Activated naive CD8-positive, alpha-beta T cell treated with anti-CD3 and anti-CD28 coated beads, Interleukin-2, amount 50 U/mL, for 24 hours (primary cell): Measurements from ENCODE around the gene PARP14.
"Not testable (repeated sequence)": the region's sequence is repeated elsewhere in the genome, so short reads cannot be mapped to it uniquely, and the experiment has no call there.

Experiments used
- ATAC-seq: fragments of 150-1000 bp; cut with Tn5 transposase; one replicate; pipeline ENCODE4 v1.10.0; 2021
- DNase-seq: peaks from one replicate; pipeline ENCODE4 v3.0.0; 2021
- H3K27ac Mint-ChIP-seq: one replicate; pipeline ENCODE4 v1.8.0; 2021; ENCODE audit warnings: mild to moderate bottlenecking, mixed read lengths
- H3K27me3 Mint-ChIP-seq: one replicate; pipeline ENCODE4 v1.8.0; 2021; ENCODE audit warnings: mixed read lengths
- H3K36me3 Mint-ChIP-seq: one replicate; pipeline ENCODE4 v1.8.0; 2021; ENCODE audit warnings: low read depth, mixed read lengths
- H3K4me1 Mint-ChIP-seq: one replicate; pipeline ENCODE4 v1.8.0; 2021; ENCODE audit warnings: mixed read lengths
- H3K4me3 Mint-ChIP-seq: one replicate; pipeline ENCODE4 v1.8.0; 2021; ENCODE audit warnings: mild to moderate bottlenecking, moderate library complexity, mixed read lengths
- H3K9me3 Mint-ChIP-seq: one replicate; pipeline ENCODE4 v1.8.0; 2021; ENCODE audit warnings: mixed read lengths

Gene PARP14

DNA sequence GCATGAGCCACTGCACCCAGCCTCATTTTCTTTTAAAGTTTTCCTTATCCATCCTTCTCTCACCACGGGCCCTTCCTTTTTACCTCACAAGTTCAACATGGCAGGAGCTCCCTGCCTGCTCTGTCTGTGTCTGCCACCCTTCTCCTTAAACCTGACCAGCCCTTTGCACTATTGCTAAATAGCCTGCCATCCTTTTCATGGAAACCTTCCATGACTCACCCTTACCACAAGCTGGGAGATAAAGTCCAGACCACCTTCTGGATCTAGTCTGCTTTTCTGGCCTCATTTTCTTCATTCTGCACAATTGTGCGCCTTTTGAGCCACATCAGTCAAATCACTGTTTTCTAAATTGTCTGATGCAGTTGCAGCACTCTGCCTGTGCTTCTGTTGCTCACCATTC, 8.9 kb downstream of the PARP14 start:
- DNase-seq: no peak
- H3K36me3 Mint-ChIP-seq: peaks cover 59% of the 10 kb centered on the region
- H3K27me3 Mint-ChIP-seq: no peaks in the 10 kb centered on the region
- ATAC-seq: no peak
- no peaks in the 10 kb centered on the region for H3K9me3 Mint-ChIP-seq
- H3K4me1 Mint-ChIP-seq: peaks cover 17% of the 10 kb centered on the region
- H3K27ac Mint-ChIP-seq: peak overlapping the region; percentile 36
- no peak overlapping the region for H3K4me3 Mint-ChIP-seq

DNA sequence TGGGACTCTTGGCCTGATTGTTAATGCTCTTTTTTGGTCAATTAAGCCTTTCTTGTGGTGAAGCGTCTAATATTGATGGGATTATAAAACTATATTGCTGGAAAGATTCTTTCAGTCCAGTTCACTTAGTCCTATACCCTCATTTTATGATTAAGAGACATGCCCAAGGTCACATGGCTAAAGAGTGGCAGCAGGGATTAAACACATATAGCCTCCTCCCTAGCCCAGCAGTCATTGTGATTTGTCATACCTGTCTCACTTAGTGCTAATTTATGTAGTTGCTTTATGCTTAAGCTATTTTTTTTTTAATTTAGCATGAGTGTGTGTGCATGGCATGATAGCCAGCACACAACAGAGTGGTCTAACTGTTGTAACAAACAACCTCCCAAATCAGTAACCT, 9.5 kb downstream of the PARP14 start:
- DNase-seq: no peak
- peaks cover 22% of the 10 kb centered on the region for H3K4me1 Mint-ChIP-seq
- no peak overlapping the region for H3K4me3 Mint-ChIP-seq
- peak overlapping the region; percentile 36 for H3K27ac Mint-ChIP-seq
- no peaks in the 10 kb centered on the region for H3K27me3 Mint-ChIP-seq
- H3K36me3 Mint-ChIP-seq: peaks cover 62% of the 10 kb centered on the region
- ATAC-seq: no peak
- H3K9me3 Mint-ChIP-seq: no peaks in the 10 kb centered on the region

DNA sequence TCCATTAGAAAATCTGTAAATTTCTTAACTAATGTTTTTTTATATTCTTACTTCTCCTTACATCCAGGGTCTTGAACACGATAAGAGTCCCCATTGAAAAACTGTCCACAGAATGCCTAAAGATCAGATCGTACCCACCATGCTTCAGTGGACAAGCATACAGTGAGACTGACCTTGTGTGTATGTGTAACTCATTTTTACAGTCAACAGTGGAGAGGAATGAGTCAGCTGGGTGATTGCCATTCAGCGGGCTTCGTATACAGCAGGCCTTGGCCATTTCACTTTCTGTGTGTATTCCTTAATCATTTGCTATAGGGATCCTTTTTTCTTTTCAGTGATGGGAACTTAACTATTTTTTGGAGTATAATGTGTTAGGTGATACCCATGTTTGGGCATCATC, 10.6 kb downstream of the PARP14 start:
- peaks cover 69% of the 10 kb centered on the region for H3K36me3 Mint-ChIP-seq
- no peaks in the 10 kb centered on the region for H3K9me3 Mint-ChIP-seq
- no peak for ATAC-seq
- H3K4me3 Mint-ChIP-seq: no peak overlapping the region
- peaks cover 23% of the 10 kb centered on the region for H3K4me1 Mint-ChIP-seq
- H3K27me3 Mint-ChIP-seq: no peaks in the 10 kb centered on the region
- DNase-seq: no peak
- no peak overlapping the region for H3K27ac Mint-ChIP-seq

DNA sequence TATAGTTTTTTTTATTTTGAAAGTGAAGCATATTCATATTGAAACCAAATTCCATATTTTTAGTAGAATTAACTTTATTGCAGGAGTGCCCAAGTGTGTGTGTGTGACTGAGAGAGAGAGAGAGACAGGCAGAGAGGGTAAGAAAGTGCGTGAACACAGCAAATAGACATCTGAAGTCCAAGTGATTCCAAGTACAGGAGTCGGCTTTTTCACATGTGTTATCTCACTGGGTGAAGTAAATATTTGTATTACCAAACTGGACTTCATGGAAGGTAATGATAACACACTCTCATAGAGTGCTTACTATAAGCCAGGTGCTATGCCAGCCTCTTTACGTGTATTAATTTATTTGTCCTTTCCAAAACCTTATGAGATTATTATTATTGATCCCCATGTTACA, 12.0 kb downstream of the PARP14 start:
- Mint-ChIP-seq H3K4me1 (peaks cover 19% of the 10 kb centered on the region), H3K36me3 (peaks cover 65% of the 10 kb centered on the region), H3K27ac (no peak overlapping the region), H3K9me3 (no peaks in the 10 kb centered on the region), H3K4me3 (no peak overlapping the region), H3K27me3 (no peaks in the 10 kb centered on the region)
- ATAC-seq (no peak), DNase-seq (no peak)

DNA sequence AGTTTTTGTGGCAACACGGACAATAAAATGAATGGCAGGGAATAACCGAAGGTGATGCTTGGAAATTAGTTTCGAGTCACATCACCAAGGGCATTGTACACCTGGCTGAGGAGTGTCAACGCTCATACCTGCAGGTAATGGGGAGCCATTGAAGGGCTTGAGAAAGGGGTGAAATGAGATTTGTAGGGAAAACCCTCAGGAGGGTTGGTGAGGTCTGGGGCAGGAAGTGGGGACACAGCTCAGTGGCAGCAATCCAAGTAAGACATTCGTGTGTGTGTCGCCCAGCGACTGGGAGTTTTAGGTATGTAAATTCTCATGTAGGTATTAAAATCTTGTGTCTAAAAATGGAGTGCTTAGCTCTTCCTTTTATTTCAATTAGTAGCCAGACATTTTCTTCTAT, 14.3 kb downstream of the PARP14 start:
- peaks cover 17% of the 10 kb centered on the region for H3K4me1 Mint-ChIP-seq
- ATAC-seq: no peak
- H3K9me3 Mint-ChIP-seq: no peaks in the 10 kb centered on the region
- H3K36me3 Mint-ChIP-seq: peaks cover 75% of the 10 kb centered on the region
- no peak overlapping the region for H3K4me3 Mint-ChIP-seq
- peak overlapping the region; percentile 68 for H3K27ac Mint-ChIP-seq
- no peaks in the 10 kb centered on the region for H3K27me3 Mint-ChIP-seq
- no peak for DNase-seq

DNA sequence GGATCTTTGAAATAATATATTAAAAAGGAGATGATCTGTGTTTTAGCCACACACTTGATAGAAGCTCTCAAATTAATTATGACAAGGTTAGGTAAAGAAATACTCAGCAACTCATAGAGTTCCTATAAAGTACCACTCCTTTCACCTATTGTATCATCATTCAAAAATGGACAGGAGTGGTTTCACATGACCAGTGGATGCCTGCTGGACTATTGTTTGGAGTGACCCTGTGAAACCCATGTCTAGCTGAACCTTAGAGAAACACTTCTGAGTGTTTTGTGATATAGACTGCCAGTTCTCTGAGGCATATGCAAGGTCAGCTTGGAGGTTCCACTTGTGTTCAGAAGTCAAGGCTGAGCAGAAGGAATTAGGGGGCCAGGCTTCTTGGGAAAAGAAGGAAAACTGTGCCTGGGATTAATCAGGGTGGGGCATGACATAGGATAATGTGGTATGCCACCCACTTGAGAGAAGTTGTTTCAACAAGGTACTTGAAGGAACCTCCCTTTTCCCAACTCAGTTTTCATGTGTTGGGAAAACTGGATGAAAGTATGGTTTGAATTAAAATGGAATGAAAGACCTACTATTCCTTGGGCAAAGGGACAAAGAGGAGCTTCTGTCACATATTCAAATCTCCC, 15.4 kb downstream of the PARP14 start:
- ATAC-seq: no peak
- no peaks in the 10 kb centered on the region for H3K9me3 Mint-ChIP-seq
- peaks cover 16% of the 10 kb centered on the region for H3K4me1 Mint-ChIP-seq

DNA sequence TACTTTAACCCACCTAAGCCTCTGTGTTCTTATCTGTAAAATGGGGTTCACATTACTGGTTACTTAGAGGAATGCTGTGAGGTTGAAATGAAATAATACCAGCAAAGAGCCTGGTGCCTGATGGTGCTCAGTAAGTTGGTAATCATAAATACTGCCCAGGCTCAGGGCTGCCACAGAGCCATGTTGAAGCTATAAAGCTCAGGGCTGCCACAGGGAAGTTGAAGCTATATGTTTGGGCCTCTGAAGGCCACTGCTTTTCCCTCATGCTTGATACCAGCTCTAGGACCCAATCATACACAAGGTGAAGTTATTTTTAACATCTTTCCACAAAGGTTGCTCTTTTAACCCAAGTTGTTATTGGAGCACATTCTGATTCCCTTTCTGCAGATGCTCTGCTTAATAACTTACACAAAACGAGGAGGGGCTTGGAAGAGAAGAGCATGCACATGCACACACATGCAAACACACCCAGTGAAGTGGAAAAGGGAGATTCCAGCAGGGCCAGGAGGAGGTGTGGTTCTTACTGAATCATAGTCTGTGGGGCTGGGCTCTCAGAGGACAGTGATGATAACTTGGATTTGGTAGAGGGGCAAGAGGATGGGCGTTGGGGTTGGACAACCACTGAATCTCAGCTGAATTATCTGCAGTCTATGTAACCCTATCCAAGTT, 17.4 kb downstream of the PARP14 start:
- no peak overlapping the region for H3K27ac Mint-ChIP-seq
- H3K9me3 Mint-ChIP-seq: no peaks in the 10 kb centered on the region
- peaks cover 74% of the 10 kb centered on the region for H3K36me3 Mint-ChIP-seq
- peaks cover 18% of the 10 kb centered on the region for H3K4me1 Mint-ChIP-seq
- H3K4me3 Mint-ChIP-seq: no peak overlapping the region
- ATAC-seq (peak; percentile 83), DNase-seq (no peak)
- no peaks in the 10 kb centered on the region for H3K27me3 Mint-ChIP-seq

More for the DNA sequence above, 15.4 kb downstream of the PARP14 start:
- Mint-ChIP-seq H3K4me3 (no peak overlapping the region), H3K27ac (no peak overlapping the region), H3K27me3 (no peaks in the 10 kb centered on the region), H3K36me3 (peaks cover 79% of the 10 kb centered on the region)
- no peak for DNase-seq

DNA sequence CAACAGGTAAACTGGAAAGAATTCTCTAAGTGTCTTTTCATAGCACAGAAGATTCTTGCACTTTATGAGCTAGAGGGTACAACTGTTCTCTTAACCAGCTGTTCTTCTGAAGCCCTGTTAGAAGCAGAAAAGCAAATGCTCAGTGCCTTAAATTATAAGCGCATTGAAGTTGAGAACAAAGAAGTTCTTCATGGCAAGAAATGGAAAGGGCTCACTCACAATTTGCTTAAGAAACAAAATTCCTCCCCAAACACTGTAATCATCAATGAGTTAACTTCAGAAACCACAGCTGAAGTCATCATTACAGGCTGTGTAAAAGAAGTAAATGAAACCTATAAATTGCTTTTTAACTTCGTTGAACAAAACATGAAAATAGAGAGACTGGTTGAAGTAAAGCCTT, 19.6 kb downstream of the PARP14 start:
- H3K27ac Mint-ChIP-seq: no peak overlapping the region
- ATAC-seq (no peak), DNase-seq (no peak)
- H3K4me1 Mint-ChIP-seq: peaks cover 10% of the 10 kb centered on the region
- no peaks in the 10 kb centered on the region for H3K27me3 Mint-ChIP-seq
- peaks cover 73% of the 10 kb centered on the region for H3K36me3 Mint-ChIP-seq
- no peak overlapping the region for H3K4me3 Mint-ChIP-seq
- H3K9me3 Mint-ChIP-seq: no peaks in the 10 kb centered on the region

DNA sequence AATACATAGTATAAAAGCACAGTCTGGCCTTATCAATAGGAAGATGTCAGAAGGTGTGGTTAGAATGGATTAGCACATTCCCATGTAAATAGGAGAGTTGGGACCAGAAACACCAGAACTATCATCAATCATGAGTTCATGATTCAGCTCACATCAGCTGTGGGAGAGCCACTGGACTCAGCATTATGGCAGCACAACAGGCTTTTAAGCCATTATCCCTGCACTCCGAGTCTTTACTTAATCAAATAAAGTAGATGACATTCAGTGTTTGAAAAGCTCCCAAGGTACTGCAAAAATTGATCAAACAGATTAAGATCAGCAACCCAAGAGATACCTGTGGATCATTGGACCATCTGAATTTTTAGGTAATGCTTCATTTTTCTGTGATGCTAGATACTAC, 24.7 kb downstream of the PARP14 start:
- Mint-ChIP-seq H3K4me1 (peaks cover 12% of the 10 kb centered on the region), H3K27me3 (no peaks in the 10 kb centered on the region), H3K36me3 (peaks cover 78% of the 10 kb centered on the region), H3K4me3 (no peak overlapping the region), H3K27ac (no peak overlapping the region), H3K9me3 (no peaks in the 10 kb centered on the region)
- ATAC-seq (no peak), DNase-seq (no peak)

DNA sequence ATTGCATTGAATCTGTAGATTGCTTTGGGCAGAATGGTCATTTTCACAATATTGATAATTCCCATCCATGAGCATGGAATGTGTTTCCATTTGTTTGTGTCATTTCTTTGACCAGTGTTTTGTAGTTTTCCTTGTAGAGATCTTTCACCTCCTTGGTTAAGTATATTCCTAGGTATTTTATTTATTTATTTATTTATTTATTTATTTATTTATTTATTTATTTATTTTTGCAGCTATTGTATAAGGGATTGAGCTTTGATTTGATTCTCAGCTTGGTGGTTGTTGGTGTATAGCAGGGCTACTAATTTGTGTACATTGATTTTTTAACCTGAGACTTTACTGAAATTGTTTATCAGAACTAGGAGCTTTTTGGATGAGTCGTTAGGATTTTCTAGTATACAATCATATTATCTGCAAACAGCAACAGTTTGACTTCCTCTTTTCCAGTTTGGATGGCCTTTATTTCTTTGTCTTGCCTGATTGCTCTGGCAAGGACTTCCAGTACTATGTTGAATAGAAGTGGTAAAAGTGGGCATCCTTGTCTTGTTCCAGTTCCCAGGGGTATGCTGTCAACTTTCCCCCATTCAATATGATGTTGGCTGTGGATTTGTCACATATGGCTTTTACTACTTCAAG, 30.1 kb downstream of the PARP14 start:
- not testable (repeated sequence) for H3K27me3 Mint-ChIP-seq, ATAC-seq, H3K27ac Mint-ChIP-seq, DNase-seq, H3K9me3 Mint-ChIP-seq, H3K4me3 Mint-ChIP-seq
- Mint-ChIP-seq H3K36me3 (peaks cover 80% of the 10 kb centered on the region), H3K4me1 (peaks cover 24% of the 10 kb centered on the region)

DNA sequence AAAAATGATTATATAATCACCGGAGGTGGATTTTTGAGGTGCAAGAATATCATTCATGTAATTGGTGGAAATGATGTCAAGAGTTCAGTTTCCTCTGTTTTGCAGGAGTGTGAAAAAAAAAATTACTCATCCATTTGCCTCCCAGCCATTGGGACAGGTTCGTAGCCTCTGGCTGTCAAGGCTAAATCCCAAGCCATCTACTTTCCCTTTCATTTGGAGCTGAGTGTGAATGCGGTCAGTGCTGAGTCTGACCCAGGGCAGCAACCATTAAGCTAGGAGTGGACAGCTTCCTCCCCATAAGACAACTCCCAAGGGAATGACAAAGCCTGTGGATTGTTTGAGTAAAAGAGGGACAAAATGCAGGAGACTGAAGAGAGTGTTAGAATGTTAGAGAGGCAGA, 33.6 kb downstream of the PARP14 start:
- H3K27ac Mint-ChIP-seq: no peak overlapping the region
- ATAC-seq (no peak), DNase-seq (no peak)
- H3K4me1 Mint-ChIP-seq: peaks cover 22% of the 10 kb centered on the region
- H3K36me3 Mint-ChIP-seq: peaks cover 67% of the 10 kb centered on the region
- no peaks in the 10 kb centered on the region for H3K9me3 Mint-ChIP-seq
- no peaks in the 10 kb centered on the region for H3K27me3 Mint-ChIP-seq
- no peak overlapping the region for H3K4me3 Mint-ChIP-seq

DNA sequence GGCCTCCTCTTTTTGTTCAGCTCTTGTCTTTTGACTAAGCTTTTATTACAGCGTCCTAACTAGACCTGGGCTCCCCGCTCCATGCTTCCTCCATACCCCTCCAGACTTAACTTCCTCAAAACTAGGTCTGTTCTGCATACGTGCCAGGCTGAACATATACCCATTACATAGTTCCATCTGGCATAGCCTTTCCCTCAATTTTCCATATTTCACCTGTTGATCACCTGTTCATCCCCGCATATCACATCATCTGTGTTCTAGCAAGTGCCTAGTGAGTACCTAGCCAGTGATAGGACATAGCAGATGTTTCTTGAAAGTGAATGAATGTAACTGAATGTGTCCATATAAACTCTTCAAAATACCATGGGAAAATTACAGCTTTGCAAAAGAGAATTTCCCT, 36.0 kb downstream of the PARP14 start:
- no peaks in the 10 kb centered on the region for H3K9me3 Mint-ChIP-seq
- ATAC-seq (no peak), DNase-seq (no peak)
- no peak overlapping the region for H3K4me3 Mint-ChIP-seq
- no peak overlapping the region for H3K27ac Mint-ChIP-seq
- H3K36me3 Mint-ChIP-seq: peaks cover 61% of the 10 kb centered on the region
- H3K27me3 Mint-ChIP-seq: no peaks in the 10 kb centered on the region
- H3K4me1 Mint-ChIP-seq: peaks cover 5% of the 10 kb centered on the region

DNA sequence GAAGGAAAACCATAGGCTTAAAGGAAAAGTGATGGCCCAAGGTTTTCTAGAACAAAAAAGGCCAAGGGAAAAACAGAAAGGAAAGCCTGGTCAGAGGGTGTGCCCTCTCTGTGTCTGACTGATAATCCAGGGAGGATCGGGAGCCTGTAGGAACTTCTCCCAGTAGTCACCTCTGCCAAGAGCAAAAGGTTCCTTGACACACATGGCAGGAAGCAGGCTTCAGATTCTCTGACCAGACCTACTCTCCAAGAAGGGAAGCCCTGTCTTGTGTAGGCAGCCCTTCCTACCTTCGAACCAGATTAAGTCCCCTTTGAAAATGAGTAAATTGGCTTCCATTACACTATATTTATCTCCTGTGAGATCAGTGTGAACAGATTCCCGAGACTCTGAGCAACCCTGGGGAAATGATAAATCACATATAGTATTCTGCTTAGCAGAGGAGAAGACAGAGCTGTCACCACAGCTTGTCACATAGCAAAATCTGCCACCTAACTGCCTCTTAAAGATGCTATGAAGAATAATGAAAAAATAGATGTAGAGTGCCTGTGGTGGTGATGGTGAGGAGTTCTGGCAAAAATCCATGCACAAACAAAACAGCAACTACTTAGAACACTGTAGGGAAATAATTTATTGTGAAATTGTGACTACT, 38.8 kb downstream of the PARP14 start:
- ATAC-seq: no peak
- Mint-ChIP-seq H3K27me3 (no peaks in the 10 kb centered on the region), H3K36me3 (peaks cover 64% of the 10 kb centered on the region)

DNA sequence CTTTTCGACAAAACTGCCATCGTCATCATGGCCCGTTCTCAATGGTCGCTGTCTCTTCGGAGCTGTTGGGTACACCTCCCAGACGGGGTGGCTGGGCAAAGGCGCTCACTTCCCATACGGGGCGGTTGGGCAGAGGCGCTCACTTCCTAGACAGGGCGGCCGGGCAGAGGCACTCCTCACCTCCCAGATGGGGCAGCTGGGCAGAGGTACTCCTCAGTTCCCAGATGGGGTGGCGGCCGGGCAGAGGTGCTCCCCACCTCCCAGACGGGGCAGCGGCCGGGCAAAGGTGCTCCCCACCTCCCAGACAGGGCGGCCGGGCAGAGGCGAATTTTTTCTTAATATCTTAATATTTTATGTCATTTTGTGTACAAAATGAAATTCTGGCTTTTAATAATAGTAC, 44.5 kb downstream of the PARP14 start:
- H3K9me3 Mint-ChIP-seq: no peaks in the 10 kb centered on the region
- peaks cover 2% of the 10 kb centered on the region for H3K4me1 Mint-ChIP-seq
- H3K4me3 Mint-ChIP-seq: no peak overlapping the region
- ATAC-seq: no peak
- no peaks in the 10 kb centered on the region for H3K27me3 Mint-ChIP-seq
- peaks cover 62% of the 10 kb centered on the region for H3K36me3 Mint-ChIP-seq
- no peak overlapping the region for H3K27ac Mint-ChIP-seq
- DNase-seq: no peak

More for the DNA sequence above, 38.8 kb downstream of the PARP14 start:
- no peak overlapping the region for H3K27ac Mint-ChIP-seq
- H3K4me3 Mint-ChIP-seq: no peak overlapping the region
- peaks cover 2% of the 10 kb centered on the region for H3K4me1 Mint-ChIP-seq
- no peaks in the 10 kb centered on the region for H3K9me3 Mint-ChIP-seq
- no peak for DNase-seq

DNA sequence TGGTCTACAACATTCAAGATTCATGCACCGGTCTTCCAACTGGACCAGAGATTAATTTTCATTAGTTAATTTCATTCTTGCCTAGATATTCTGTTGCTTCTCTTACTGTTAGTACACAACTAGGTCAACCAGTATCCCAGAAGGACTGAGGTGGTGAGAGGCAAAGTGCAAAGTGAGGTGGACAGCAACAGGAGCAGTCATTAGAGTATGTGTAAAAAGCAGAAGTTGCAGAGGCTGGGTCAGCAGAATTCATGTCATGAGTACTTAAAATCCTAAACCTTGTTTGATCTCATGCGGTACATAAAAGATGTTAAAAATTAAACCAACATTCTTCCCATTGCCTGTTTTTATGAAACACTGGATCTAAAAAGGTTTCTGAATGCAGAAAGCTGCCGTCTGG, 46.7 kb downstream of the PARP14 start:
- ATAC-seq: no peak
- Mint-ChIP-seq H3K27ac (no peak overlapping the region), H3K27me3 (no peaks in the 10 kb centered on the region), H3K36me3 (peaks cover 50% of the 10 kb centered on the region), H3K9me3 (no peaks in the 10 kb centered on the region), H3K4me1 (no peaks in the 10 kb centered on the region), H3K4me3 (no peak overlapping the region)
- no peak for DNase-seq
